CD4-positive, alpha-beta T cell treated with Interleukin-4 for 1 hour (primary cell): ENCODE data around the gene PANX1.

Experiments used
- DNase-seq, 2 donors: peaks; one replicate each; pipeline ENCODE4 v3.0.0-alpha.2; 2020 to 2022

PANX1 gene

GRCh38 chr11:94186342-94187203 is 57.9 kb downstream of the PANX1 start:
- no peak for DNase-seq

- DNase-seq = no peak
These were observed 64.6 kb downstream of the PANX1 start for GRCh38 chr11:94193288-94193687.

GRCh38 chr11:94194712-94195111 is 66.1 kb downstream of the PANX1 start:
- DNase-seq = no peak

GRCh38 chr11:94196363-94196762 is 67.7 kb downstream of the PANX1 start:
- DNase-seq = no peak

- DNase-seq = no peak
These were observed 70.1 kb downstream of the PANX1 start for GRCh38 chr11:94198718-94199117.

GRCh38 chr11:94199136-94200130 is 70.8 kb downstream of the PANX1 start:
- DNase-seq = no peak

- DNase-seq = no peak
These were observed 72.4 kb downstream of the PANX1 start for GRCh38 chr11:94201004-94201465.

- DNase-seq = no peak
These were observed 74.4 kb downstream of the PANX1 start for GRCh38 chr11:94203070-94203469.

- no peak for DNase-seq
These were observed 82.7 kb downstream of the PANX1 start for GRCh38 chr11:94211261-94211830.

GRCh38 chr11:94212898-94213297 is 84.3 kb downstream of the PANX1 start:
- no peak for DNase-seq

- DNase-seq = no peak
These were observed 89.1 kb downstream of the PANX1 start for GRCh38 chr11:94217705-94218104.

GRCh38 chr11:94218372-94218771 is 89.7 kb downstream of the PANX1 start:
- DNase-seq = no peak

- DNase-seq = no peak
These were observed 91.1 kb downstream of the PANX1 start for GRCh38 chr11:94219771-94220170.

GRCh38 chr11:94224078-94224477 is 95.4 kb downstream of the PANX1 start:
- DNase-seq = no peak
